HTR-8/SVneo (cell line): ENCODE data around the gene NCOR2.

Source experiments
- DNase-seq: peaks from one replicate; pipeline ENCODE4 v3.0.0; 2011; ENCODE audit warnings: low spot score, mixed read lengths; ENCODE audit not compliant: insufficient read length
- FAIRE-seq: peaks from 2 replicates; lab custom pipeline; 2011; peaks lifted over from hg19 to GRCh38; lab: Jason Lieb, UNC

Gene NCOR2

DNA sequence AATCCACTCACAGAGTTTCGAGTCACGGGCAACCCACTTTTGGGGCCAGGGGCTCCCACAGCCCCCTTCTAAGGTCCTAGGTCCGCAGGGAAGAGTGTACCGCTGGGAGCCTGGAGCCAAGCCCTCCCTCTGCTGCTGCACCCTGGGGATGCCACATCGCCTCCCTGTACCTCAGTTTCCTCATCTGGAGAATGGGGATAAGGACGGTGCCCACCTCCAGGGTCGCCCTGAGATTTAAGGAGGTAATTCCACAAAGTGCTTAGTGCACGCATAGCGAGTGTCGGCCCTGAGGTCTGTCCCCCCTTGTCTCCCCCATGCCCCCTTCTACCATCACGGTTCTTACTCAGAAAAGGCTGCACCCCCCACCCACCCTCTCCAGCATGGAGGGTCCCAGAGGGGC, 35.5 kb downstream of the NCOR2 start:
- FAIRE-seq (no peak), DNase-seq (no peak)

DNA sequence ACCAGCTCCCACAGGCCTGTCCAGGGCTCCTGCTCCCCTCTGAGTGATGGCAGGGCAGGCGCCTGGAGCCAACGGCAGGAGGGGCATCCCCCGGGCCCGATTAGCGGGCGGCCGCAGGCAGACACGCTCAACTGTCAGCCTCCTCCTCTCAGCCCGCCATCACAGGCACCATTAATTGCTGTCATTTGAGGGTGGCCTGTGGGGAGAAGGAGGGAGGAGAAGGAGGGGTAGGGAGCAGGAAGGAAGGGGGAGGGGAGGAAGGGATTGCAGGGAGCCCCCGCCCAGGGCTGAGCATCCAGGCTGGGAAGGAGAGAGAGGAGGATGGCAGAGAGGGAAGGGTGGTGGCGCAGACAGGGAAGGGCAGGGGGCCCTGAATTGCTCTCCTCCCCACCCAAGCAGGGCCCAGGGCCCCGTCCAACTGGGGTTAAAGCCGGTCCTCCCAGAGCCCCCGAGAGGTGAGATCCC, 36.1 kb downstream of the NCOR2 start:
- FAIRE-seq = no peak

DNA sequence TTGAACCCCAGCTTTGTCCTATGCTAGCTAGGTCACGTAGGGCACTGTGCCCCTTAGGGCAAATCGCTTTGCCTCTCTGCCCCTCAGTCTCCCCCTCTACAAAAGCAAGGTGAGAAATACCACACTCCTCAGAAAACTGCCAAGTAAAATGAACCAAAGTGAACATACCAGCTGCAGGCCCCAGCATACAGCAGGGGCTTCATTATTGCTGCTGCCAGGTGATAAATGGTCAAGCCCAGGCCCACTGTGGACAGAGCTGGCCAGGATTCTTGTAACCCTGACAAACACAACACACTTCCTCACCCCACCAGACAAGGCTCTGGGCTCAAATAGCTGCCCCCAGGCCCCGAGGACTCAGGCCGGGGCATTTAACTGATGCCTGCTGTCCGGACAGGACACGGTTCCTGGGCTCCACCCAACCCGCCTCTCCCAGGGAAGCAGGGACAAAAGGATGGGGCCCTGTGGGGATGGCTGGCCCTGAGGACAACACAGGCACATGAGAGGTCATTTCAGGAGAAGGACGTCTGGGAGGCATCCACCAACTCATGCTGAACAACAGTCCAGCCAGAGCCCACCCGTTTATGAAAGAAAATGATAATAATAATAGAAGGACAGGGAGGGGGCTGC, 36.7 kb downstream of the NCOR2 start:
- no peak for DNase-seq
- no peak for FAIRE-seq

More for the DNA sequence above, 36.1 kb downstream of the NCOR2 start:
- no peak for DNase-seq

DNA sequence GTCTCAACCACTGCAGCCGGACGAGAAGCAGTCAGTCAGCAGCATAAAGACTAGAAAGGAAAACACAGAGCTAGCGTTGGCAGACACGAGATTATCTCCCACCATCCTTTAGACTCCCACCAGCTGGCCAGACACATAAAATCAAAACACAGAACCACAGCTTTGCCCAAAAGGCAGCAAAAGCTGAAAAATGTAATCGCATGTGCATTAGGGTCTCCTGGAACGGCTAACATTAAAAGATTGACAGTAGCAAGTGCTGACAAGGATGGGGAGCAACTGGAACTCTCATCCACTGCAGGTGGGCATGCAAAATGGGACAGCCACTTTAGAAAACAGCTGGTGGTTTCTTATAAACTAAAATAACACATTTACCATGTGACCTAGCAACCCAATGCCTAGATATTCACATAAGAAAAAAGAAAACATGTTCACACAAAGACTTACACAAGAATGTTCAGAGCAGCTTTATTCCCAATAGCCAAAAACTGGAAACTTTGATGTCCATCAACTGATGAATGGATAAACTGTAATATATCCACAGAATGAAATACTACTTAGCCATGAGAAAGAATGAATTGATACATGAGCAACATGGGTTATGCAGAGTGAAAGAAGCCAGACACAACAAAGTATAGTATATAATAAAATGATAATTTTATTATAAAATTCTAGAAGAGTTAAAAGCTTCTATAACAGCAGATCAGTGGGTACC, 37.7 kb downstream of the NCOR2 start:
- FAIRE-seq (no peak), DNase-seq (no peak)

DNA sequence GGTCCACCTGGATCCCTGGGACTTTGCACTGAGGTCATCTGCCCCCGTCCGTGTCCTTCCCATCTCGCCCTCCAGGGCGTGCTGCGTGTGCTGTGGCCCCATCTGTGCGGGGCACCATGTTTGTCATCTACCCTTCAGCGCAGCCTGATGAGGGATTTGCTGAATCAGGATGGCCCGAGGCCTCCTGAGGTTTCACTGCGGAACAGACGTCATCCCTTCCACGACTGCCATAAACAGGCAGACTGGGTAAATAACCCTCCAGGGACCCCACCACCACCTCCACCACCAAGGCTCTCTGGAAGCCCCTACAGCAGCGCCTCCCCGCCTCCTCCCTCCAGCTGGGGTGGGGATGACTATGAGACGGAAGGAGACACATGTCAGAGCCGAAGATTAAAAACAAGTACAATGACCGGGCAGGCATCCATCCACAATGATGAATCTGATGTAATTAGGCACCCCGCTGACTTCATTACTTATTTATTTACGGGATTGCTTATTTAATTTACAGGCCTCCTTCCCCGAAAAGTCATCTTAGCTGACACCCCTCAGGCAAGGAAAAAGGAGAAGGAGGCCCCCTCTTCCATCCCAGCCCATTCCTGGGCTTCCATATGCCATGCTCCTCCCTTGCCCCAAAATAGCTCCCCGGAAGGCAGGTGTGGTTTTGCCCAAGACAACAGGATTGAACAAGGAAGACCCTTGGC, 39.4 kb downstream of the NCOR2 start:
- FAIRE-seq (no peak), DNase-seq (no peak)

DNA sequence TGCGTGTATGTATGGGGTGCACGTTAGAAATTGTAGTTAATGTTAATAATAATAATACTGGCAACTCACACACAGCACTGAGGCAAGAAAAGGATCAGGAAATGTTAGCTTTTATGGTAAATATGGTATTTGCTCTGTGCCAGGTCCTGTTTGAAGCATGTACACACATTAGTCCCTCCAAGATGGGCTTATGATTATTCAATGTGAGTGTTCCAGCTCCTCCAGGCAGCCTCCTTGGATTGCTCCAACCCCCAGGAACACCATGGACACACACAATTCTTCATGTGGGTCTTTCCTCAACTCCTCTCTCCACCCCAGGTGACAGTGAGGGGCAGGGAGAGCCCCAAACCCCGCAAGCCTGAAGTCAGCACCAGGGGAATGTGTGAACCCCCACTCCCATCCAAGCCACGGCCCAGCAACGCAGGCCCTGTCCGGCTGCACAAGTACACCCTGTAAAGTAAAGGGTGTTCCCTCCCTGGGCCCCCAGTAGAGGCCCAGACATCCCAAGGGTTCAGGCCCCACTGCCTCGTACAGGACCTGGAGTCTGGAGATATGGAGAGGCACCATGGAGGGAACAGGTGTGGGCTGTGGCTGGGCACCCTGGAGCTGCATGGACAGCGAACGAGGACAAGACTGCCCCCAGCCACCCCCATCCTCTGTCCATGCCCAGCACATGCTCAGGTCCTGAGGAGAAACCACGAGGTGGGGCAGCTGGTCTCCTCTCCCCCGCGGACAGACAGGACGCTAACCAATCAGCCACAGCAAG, 41.3 kb downstream of the NCOR2 start:
- FAIRE-seq (no peak), DNase-seq (no peak)

DNA sequence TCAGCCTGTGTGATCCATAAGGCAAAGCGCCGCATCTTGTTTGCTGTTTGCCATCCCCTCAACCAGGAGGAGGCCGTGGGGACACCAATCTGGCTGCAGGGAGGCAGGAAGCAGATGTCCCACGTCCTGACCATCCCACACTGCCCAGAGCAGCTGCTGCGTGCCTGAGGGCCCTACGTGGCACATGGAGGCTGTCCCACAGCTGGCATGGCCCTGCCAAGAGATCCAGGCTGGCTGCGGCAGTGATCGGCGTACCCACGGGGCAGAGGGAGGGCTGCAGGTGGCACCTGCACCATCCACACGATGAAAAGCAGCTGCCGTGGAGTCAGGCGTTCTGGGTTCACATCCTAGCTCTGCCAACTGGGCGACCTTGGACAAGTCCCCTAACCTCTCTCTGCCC, 42.0 kb downstream of the NCOR2 start:
- FAIRE-seq (no peak), DNase-seq (no peak)

DNA sequence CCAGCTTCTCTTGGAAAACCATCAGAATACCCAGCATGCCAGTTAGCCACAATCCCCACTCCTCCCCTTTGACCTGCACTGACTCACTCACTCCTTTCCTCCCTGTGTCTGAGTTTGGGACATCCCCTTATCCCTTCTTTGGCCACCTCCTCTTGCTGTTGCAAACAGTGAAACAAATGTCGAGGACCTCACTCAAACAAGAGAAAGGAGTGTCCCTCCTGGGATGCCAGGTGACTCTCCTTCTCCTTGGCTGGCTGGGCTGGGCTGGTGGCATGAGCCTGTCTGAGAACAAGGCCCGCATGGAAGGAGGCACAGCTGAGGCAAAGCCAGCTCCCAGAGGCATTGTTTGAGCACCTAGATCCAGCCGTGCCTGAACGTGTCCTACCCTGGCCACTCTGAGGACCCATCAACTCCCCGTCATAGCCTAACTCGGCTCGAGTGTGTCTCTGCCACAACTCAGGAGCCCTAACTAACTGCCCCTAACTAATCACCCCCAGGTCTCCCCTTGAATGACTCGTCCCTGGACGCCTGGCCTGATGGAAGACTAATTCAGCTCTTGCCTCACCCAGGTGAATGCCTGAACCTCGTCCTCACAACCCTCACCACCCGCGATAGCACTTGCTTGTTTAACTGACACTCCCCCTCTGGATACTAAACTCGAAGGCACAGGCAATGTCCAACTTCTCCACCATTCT, 43.0 kb downstream of the NCOR2 start:
- no peak for DNase-seq
- FAIRE-seq = no peak

DNA sequence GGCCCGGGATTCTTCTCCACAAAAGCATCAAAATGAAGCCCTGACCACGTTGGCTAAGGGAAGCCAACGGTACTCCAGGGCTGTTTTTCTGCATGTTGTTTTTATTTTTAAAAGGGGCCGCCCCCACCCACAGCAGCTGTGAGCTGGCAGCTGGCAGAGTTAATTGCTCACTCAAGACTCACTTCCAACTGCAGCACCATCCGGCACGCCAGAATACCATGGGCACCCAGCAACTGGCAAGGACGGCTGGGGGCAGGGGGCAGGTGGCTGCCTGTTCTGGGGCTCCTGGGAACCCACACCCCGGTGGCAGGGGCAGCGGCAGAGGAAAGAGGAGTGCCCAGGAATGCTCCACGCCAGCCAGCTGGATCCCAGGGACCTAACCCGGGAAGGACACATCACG, 44.3 kb downstream of the NCOR2 start:
- no peak for DNase-seq
- no peak for FAIRE-seq

DNA sequence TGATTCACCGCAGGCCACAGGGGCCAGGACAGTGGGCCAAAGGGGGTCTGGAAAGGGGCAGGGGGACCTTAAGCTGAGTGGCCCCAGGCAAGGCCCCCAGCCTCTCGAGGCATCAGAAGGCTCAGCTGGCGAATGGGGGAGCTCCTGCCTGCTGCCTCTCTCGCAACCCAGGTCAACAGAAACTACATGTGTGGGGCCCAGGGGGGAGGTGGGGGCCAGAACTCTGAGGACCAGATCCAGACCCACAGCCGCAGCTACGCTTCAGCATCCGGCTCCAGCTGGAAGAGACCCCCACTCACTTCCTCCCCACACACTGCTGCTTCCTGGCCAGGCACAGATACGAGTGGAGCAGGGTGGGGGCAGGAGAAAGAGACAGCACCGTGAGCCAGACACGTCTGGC, 46.5 kb downstream of the NCOR2 start:
- no peak for FAIRE-seq
- DNase-seq = no peak

DNA sequence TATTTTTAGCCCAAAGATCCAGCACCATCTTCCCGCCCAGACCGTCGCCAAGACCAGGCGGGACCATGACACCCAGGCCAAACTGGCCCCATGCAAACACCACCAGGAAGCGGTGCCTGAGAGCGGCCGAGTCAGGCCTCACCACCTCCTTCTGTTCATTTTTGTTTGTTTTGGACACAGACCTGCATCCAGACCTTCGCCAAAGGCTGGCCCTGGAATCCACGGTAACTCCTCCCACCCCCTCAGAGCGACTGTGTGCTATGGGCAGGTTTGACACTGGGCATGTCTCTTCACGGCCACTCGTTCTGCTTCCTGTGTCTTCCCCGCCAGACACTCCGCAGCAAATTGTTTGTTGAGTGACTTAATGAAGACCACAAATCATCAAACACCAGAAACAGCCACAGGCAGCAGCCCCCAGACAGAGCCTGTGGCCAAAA, 47.1 kb downstream of the NCOR2 start:
- no peak for DNase-seq

DNA sequence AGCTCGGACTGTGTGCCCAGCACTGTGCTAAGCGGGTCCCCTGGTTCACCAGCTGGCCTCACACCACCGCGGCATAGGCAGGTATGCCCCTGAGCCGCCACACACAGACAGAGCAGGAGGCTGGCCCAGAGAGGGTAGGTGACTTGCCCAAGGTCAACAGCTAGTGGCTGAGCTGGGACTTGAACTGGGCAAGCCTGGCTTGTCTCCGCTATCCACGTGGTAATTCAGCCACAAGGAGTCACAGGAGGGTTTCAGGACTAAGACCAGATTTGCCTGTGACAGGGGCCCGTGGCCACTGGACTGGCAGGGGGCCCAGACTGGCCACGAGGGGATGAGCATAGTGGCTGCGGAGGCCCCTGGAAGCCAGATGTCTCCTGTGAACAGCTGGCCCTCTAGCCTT, 47.7 kb downstream of the NCOR2 start:
- no peak for DNase-seq
- no peak for FAIRE-seq

More for the DNA sequence above, 47.1 kb downstream of the NCOR2 start:
- peak; percentile 13 for FAIRE-seq

DNA sequence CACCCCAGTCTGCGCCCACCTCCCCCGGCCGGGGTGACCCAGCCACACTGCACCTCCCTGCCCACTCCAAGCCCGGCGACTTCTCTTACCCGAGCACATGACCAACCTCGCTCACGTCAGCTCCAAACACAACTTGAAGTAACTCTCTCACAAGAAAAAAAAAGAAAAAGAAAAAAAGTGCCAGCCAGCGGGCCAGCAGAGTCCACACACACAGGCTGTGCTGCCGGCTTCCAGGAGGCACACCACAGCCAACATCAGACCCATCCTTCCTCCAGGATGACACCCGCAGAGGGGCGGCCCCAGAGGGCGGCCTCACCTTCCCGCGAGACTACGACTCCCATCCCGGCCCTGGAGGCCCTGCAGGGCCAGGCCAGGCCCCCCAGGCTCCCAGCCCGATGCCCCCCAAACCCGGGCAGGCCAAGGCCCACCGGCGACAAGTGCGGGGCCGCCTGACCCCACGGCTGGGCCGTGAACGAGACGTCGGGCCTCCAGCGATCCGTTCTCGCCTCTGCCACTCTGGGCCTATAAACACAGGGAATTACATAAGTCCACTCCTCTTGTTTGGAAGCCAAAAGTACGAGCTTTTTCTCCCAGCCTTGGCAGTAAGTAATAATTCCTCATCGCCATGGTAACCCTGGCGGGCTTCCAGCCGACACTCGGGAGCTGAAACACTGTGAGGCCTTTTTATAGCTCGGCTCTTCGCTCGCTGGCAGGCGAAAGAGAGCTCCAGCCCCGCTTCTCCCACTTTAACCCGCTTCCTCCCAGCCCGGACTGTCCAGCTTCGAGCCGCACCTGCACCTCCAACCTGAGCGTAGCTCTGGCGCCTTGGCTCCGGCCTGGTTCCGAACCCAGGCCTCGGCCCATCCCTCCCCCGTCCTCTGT, 49.1 kb downstream of the NCOR2 start:
- DNase-seq (peak; percentile 91), FAIRE-seq (no peak)
